GM19463 (cell line): ENCODE data around the gene HDAC9.

Source experiments
- ATAC-seq: cut with Tn5 transposase; IDR thresholded peaks from one replicate; pipeline ENCODE4 v1.9.1; 2021; ENCODE audit warnings: mild to moderate bottlenecking, moderate library complexity; ENCODE audit not compliant: unreplicated experiment

HDAC9 gene

DNA sequence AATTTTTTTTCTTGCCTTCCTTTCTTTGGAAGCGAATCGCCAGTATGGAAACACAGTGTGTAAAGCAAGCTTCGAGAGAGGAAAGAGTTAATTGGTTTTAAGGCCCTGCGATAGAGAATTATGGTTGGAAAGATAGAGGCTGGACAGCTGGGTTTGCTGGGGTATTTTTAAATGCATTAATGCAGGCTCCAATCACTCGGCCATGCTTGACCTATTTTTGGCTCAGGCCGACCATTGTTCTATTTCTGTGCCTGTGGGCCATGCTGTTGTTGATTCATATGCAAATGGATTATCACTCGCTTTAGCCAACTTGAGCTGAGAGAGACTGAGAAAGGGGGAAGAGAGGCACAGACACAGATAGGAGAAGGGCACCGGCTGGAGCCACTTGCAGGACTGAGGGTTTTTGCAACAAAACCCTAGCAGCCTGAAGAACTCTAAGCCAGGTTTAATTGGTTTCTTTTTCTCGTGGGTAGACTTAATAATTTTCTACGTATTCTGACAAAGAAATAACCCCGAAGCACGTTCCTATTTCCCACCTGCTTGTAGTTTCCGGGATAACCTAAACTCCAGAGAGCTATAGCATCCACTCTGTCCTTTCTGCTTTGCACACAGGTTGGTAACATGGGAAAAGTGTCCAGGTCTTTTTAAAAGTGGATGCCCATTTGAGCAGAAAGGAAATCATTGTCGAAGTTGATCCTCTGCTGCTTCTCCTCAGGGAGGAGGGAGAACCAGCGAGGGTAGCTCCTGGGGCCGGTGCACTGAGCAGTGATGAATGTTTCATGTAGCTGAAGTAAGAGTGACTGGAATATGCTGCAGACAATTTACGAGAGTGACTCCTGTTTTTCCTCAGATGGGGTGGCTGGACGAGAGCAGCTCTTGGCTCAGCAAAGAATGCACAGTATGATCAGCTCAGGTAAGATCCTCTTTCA, at the start of gene HDAC9:
TSS of gene HDAC9 (plus strand) at position 338 of the 929 bp plus-strand sequence. CDS start at position 892, 554 bp downstream.
- peak; percentile 88 for ATAC-seq

- no peak for ATAC-seq
These were observed 49.5 kb upstream of the HDAC9 start for GRCh38 chr7:18445916-18446520.

DNA sequence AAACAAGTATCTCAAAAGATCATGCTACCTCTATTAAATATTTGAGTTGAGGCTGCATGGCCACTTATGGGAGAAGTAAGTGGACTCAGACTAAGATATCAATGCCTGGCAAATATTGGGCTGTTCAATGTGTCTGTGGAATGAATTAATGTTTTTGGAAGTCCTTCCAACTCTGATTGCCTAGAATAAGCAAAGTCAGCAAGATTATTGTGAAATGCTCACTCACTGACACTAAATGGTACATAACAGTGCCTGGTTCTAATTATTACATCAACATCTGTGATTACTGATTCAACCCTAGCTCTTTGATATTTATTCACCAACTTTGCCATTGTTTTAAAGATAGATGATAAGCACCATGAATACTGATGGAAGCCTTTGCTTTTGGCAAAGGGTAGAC, 45.5 kb upstream of the HDAC9 start:
- ATAC-seq = no peak

DNA sequence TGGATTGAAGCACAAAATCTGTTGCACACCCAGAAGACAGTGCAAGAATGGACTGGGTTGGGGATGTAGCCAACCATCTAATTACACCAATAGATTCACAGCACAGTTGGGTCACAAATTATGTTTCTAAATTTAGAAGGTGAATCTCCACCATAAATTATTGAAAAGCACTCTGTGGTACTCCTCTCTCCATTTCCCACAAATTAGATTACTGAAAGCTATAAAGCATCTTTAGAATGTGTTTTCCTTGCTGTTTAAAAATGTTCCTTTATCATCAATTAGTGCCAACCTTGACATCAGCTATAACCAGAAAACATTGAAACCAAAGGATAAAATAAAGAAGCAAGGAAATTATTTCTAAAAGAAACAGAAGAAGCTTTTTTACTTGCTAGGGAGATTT, 39.9 kb upstream of the HDAC9 start:
- no peak for ATAC-seq

DNA sequence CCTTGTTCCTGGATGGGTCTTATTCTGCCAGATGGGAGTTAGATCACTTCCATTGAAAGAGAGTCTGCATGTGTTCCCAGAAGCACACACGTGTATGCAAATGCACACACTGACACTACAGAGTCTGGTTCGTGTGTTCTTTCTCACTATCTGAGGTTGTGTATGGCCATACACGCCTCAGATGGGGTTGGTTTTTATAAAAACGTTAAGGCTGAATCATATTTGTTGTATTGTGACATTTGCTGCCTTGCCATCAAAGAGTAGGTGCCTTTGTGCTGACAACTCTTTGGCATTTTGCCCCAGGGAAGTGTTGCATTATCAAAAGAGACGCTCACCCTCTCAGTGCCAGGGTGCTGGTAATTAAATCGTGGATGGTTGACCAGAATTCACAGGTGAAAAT, 37.7 kb upstream of the HDAC9 start:
- ATAC-seq = no peak

DNA sequence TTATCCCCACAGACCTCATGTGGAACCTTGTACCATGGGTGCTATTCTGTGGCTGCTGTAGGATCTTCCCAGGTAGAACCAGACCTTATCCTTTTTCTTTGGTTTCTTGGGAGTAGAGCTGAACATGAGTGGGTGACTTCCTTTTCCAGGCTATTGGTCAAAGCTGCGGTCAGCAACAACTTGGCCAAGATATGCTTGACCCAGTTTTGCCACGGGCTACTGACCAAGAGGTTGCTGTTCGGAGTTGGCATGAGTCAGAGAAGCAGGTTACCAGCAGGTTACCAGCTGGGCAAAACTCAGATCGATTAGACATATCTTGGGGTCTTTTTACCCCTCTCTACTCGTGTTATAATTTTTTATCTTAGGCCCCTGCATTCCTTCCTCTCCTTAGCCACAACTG, 36.7 kb upstream of the HDAC9 start:
- no peak for ATAC-seq

GRCh38 chr7:18459484-18460245, 35.9 kb upstream of the HDAC9 start:
- ATAC-seq = no peak

- ATAC-seq = peak; percentile 66
These were observed 33.6 kb upstream of the HDAC9 start for GRCh38 chr7:18461785-18462467.

GRCh38 chr7:18464830-18465229, 30.7 kb upstream of the HDAC9 start:
- no peak for ATAC-seq

DNA sequence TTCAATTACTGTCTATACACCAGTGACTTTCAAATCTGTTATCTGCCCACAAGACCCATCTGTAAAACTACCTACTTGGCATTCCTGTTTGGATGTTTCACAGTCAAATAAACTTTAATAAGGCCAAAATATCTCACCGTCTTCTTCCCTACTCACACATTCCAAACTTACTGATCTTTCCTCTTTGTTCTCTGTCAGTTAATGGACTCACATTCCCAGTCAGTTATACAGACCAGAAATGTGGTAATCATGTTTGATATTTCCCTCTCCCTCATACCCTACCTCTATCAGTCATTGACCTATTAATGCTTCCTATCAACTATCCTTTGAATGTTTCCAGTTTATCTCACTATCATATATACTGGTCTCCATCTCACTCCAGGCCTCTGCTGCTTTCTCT, 28.5 kb upstream of the HDAC9 start:
- ATAC-seq = no peak

GRCh38 chr7:18468795-18469194, 26.8 kb upstream of the HDAC9 start:
- no peak for ATAC-seq

DNA sequence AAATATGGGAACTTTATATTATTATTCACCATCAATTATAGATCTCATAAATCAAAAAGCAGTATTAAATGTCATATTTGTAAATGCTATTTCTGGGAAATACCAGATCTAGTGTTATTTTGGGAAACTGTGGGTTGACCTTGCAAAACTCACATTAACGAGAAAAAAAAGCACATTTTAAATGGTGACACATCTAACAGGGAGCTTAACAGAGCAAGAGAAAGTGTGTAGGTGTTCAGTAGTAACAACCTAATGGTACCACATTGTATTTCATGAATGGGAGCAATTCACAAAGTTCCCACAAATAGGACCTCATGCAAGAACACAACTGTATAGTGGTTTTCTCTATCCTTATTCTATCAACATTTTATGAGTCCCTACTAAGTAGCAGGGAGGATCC, 26.2 kb upstream of the HDAC9 start:
- ATAC-seq = no peak

- no peak for ATAC-seq
These were observed 23.9 kb upstream of the HDAC9 start for GRCh38 chr7:18471476-18472160.

DNA sequence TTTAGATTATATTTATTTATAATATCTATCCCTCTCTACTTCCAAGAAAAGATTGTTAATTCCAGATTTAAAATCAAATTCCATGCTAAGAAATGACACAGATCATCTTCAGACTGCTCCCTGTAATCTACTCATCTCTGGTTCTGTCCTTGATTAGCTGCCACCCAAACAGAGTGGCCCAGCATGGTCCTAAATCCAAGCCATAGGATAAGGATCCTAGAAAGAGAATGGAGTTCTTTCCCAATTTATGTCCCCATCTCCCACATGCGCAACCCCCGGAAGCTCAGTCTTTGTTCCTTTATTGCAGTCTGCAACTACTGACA, 23.4 kb upstream of the HDAC9 start:
- ATAC-seq = no peak

DNA sequence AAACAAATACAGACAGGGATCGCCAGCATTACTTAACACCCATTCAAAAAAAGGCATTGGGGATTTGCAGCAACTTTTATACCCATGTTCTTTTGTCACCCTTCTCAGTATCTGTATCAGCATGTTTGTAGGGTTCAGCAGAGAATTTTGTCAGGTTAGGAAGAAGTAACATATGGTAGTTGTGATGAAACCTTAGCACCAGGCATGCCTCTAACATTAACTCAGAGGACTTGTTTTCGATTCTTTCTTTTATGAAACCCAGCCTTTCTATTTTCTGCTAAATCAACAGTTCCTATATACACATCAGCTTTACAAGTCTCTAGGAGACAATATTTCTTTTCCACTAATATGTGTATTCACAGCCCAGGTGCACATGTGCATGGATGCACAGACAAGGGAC, 22.4 kb upstream of the HDAC9 start:
- no peak for ATAC-seq

DNA sequence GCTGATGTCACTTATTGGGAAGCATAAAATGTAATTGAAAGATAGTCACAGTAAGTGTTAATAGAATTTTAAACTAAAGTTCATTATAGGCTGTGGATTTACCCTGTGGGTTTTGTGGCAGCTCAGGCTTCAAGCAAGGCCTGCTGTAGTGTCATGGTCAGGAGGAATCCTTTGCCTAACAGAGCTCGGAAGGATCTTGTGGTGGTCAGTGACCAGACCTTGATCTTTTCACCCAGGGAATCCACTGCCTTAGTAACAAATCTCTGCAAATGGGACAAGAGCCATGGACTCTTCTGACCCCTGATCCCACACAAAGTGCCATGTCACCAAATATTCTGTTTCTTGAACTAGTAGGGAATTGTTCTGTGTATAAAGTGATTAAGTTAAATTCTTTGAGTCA, 20.6 kb upstream of the HDAC9 start:
- no peak for ATAC-seq

DNA sequence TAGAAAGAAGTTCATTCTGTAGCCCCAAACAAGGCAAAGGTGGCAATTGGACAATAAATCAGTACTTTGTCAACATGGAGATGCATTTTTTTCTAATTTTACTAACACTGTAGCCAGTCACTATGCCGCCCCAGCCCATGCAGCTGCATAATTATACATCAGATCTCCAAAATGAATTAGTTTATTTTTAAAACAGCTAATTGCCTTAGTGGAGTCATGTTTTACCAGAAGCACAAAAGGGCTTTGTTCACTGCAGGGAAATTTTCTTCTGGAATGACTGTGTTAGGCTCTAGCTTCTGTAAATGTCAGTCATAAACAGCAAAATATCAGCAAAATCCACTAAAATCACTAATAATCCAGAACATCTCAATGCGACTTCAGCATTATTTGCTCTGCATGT, 20.1 kb upstream of the HDAC9 start:
- no peak for ATAC-seq

GRCh38 chr7:18481776-18482175, 13.8 kb upstream of the HDAC9 start:
- ATAC-seq = no peak

- no peak for ATAC-seq
These were observed 7.5 kb upstream of the HDAC9 start for GRCh38 chr7:18488049-18488448.

DNA sequence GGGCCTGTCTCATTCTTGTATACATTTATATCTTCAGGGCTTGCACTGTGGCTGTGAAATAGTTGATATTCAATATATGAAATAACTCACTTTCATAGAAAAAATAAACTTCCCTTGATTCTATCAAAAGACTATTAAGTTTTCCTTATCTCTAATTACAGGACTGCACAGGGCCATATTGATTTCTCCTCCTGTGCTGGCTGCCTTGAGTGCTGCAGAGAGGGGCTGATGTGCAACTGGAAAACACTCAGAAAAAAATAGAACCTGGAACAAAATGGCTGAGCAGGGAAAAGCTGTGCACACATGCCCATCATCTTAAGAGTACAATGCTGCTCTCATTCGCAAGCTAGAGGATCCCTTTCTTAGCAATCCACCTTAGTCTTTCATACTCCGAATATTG, 5.9 kb upstream of the HDAC9 start:
- ATAC-seq = no peak

- no peak for ATAC-seq
These were observed 3.7 kb upstream of the HDAC9 start for GRCh38 chr7:18491871-18492270.
